Karpas-422 (cell line): ENCODE measurements around the gene RGPD4. TPM values are rescaled to one million over a fixed set of nuclear protein-coding genes. Genes with fewer than 3 reads are reported as not detected.
"Not testable (repeated sequence)": the region's sequence is repeated elsewhere in the genome, so short reads cannot be mapped to it uniquely, and the experiment has no call there.

Source experiments
- DNase-seq: peaks from one replicate; pipeline ENCODE4 v3.0.0-alpha.2; 2015
- H2AFZ ChIP-seq: fragments of 200-600 bp; sonication (generic); 2 replicates; pipeline ENCODE4 v1.6.1; 2014; ENCODE audit warnings: antibody characterized with exemption, low read length, mixed read lengths
- H3K27ac ChIP-seq: fragments of 200-600 bp; sonication (generic); 2 replicates; pipeline ENCODE4 v1.5.1; 2014; ENCODE audit warnings: mild to moderate bottlenecking, low read length, moderate library complexity
- H3K27me3 ChIP-seq: fragments of 200-600 bp; sonication (generic); 2 replicates; pipeline ENCODE4 v1.6.1; 2014; ENCODE audit warnings: low read length, mixed read lengths
- H3K36me3 ChIP-seq: fragments of 200-600 bp; sonication (generic); 2 replicates; pipeline ENCODE4 v1.6.1; 2014; ENCODE audit warnings: low read length, mixed read lengths; ENCODE audit not compliant: insufficient read depth
- H3K4me1 ChIP-seq: fragments of 200-600 bp; sonication (generic); 2 replicates; pipeline ENCODE4 v1.6.1; 2014; ENCODE audit warnings: mild to moderate bottlenecking, low read length, mixed read lengths
- H3K4me2 ChIP-seq: fragments of 200-600 bp; sonication (generic); 2 replicates; pipeline ENCODE4 v1.6.1; 2014; ENCODE audit warnings: low read length, low read depth, mild to moderate bottlenecking; ENCODE audit not compliant: poor library complexity, severe bottlenecking
- H3K4me3 ChIP-seq: fragments of 200-600 bp; sonication (generic); 2 replicates; pipeline ENCODE4 v1.5.1; 2014; ENCODE audit warnings: mild to moderate bottlenecking, antibody characterized with exemption, low read length, mixed read lengths
- H3K79me2 ChIP-seq: fragments of 200-600 bp; sonication (generic); 2 replicates; pipeline ENCODE4 v1.6.1; 2014; ENCODE audit warnings: mild to moderate bottlenecking, low read length, mixed read lengths
- H3K9ac ChIP-seq: fragments of 200-600 bp; sonication (generic); 2 replicates; pipeline ENCODE4 v1.6.0; 2014; ENCODE audit warnings: low read length
- H3K9me2 ChIP-seq: fragments of 200-600 bp; sonication (generic), shearing (Covaris generic); replicated peaks from 2 replicates; pipeline ENCODE4 v1.6.0; 2014; ENCODE audit warnings: mild to moderate bottlenecking, low read length, moderate library complexity; ENCODE audit not compliant: insufficient read depth
- H3K9me3 ChIP-seq: fragments of 300-700, 200-600 bp; sonication (generic); 2 replicates; pipeline ENCODE4 v1.6.1; 2014; ENCODE audit warnings: low read length, mixed read lengths
- H4K20me1 ChIP-seq: fragments of 200-600 bp; sonication (generic); 2 replicates; pipeline ENCODE4 v1.6.1; 2014; ENCODE audit warnings: mild to moderate bottlenecking, antibody characterized with exemption, low read length, low read depth; ENCODE audit not compliant: insufficient read depth
- total RNA-seq: library from RNA; depleted of rRNA; stranded (reverse); fragments of >200 nt; shearing (Covaris generic); gene quantifications from 2 replicates; pipeline ENCODE4 v1.2.3, GENCODE V29; 2014; ENCODE audit warnings: low replicate concordance; rRNA removed

RGPD4 gene
- total RNA-seq = not detected in 2 replicates

GRCh38 chr2:107826749-107827148, at the start of gene RGPD4:
TSS of gene RGPD4 (plus strand) at chr2:107826892. CDS start at chr2:107827014, 122 bp downstream.
- H3K36me3 ChIP-seq, H3K4me1 ChIP-seq, H3K27ac ChIP-seq, H3K79me2 ChIP-seq, H3K9me2 ChIP-seq, H3K9me3 ChIP-seq, H3K9ac ChIP-seq, H2AFZ ChIP-seq, H3K4me3 ChIP-seq, H3K4me2 ChIP-seq, H3K27me3 ChIP-seq, H4K20me1 ChIP-seq, DNase-seq: not testable (repeated sequence)

DNA sequence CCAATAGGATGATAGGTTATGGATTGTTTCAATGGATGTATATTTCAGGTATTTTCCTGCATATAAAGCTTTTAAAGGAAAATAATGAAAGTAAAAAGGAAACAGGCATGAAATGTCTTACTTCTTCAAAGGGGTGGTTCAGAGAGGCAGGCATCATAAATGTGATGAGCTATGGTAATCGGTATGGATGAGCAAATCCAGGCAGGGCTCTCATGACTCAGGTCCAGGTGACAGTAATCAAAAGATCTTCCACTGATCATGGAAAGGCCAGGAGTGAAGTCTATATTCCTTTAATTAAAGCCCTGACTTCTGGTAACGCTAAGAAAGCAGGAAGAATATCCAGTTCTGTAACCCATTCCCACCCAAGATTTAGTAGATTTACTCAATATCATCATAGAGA, 48.7 kb upstream of the RGPD4 start:
- no peak overlapping the region for H3K27ac ChIP-seq
- H3K9me2 ChIP-seq = no peaks in the 10 kb centered on the region
- peaks cover 18% of the 10 kb centered on the region for H3K4me1 ChIP-seq
- H3K9me3 ChIP-seq = no peaks in the 10 kb centered on the region
- H3K4me2 ChIP-seq = no peak overlapping the region
- H3K9ac ChIP-seq = no peak overlapping the region
- no peak overlapping the region for H2AFZ ChIP-seq
- H3K79me2 ChIP-seq = no peaks in the 10 kb centered on the region
- DNase-seq = no peak
- no peaks in the 10 kb centered on the region for H3K27me3 ChIP-seq
- no peak overlapping the region for H3K4me3 ChIP-seq
- no peaks in the 10 kb centered on the region for H3K36me3 ChIP-seq
- H4K20me1 ChIP-seq = no peaks in the 10 kb centered on the region

DNA sequence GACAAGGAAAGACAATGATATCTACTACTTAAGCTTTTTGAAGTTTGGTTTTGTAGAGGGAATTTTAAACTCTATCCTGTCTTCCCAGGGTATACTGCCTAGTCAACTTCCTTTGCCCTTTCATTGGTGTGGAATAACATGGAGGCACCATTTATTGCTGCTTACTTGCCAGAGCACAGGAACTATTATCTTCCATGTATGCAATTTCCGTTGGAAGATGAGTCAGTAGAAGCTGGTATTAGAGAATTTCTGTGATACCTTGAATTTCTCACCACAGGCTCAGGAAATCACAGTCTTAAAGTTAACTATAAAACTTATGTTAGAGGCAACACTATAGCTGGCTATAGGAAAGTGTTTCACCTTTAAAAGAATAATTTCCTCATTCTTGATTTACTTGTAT, 40.9 kb upstream of the RGPD4 start:
- no peak overlapping the region for H3K4me2 ChIP-seq
- no peak for DNase-seq
- H3K9me2 ChIP-seq = no peaks in the 10 kb centered on the region
- H3K36me3 ChIP-seq = no peaks in the 10 kb centered on the region
- no peak overlapping the region for H3K9ac ChIP-seq
- H2AFZ ChIP-seq = no peak overlapping the region
- no peaks in the 10 kb centered on the region for H4K20me1 ChIP-seq
- no peaks in the 10 kb centered on the region for H3K27me3 ChIP-seq
- H3K27ac ChIP-seq = no peak overlapping the region
- H3K4me1 ChIP-seq = no peaks in the 10 kb centered on the region
- no peak overlapping the region for H3K4me3 ChIP-seq
- H3K79me2 ChIP-seq = no peaks in the 10 kb centered on the region
- H3K9me3 ChIP-seq = no peaks in the 10 kb centered on the region

DNA sequence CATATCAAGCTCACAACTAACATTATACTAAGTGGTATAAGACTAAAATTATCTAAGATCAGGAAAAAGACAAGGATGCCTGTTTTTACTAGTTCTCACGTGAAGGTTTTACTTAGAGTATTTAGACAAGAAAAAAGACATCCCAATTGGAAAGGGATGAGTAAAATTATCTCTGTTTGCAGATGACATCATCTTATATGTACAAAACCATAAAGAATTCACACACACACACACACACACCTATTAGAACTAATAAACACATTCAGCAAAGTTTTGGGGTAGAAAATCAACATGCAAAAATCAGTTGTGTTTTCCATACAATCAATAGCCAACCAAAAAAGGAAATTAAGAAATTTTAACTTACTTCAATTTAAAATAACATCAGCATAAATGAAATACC, 35.9 kb upstream of the RGPD4 start:
- H4K20me1 ChIP-seq = no peaks in the 10 kb centered on the region
- H3K27me3 ChIP-seq = no peaks in the 10 kb centered on the region
- H3K9me3 ChIP-seq = no peaks in the 10 kb centered on the region
- no peak overlapping the region for H3K4me3 ChIP-seq
- peaks cover 5% of the 10 kb centered on the region; the same call in 1 of the 2 replicates for H3K4me1 ChIP-seq
- H3K79me2 ChIP-seq = no peaks in the 10 kb centered on the region
- H3K27ac ChIP-seq = no peak overlapping the region
- no peak for DNase-seq
- no peak overlapping the region for H3K4me2 ChIP-seq
- no peaks in the 10 kb centered on the region for H3K9me2 ChIP-seq
- H2AFZ ChIP-seq = no peak overlapping the region
- H3K36me3 ChIP-seq = no peaks in the 10 kb centered on the region
- no peak overlapping the region for H3K9ac ChIP-seq

- H3K27me3 ChIP-seq = no peaks in the 10 kb centered on the region
- H3K36me3 ChIP-seq = no peaks in the 10 kb centered on the region
- no peak for DNase-seq
- H3K9ac ChIP-seq = no peak overlapping the region
- H3K4me3 ChIP-seq = no peak overlapping the region
- no peaks in the 10 kb centered on the region for H3K4me1 ChIP-seq
- no peaks in the 10 kb centered on the region for H3K9me3 ChIP-seq
- H3K9me2 ChIP-seq = no peaks in the 10 kb centered on the region
- H3K79me2 ChIP-seq = no peaks in the 10 kb centered on the region
- no peak overlapping the region for H3K4me2 ChIP-seq
- no peaks in the 10 kb centered on the region for H4K20me1 ChIP-seq
- no peak overlapping the region for H3K27ac ChIP-seq
- H2AFZ ChIP-seq = no peak overlapping the region
Observed at GRCh38 chr2:107801498-107801897, 25.2 kb upstream of the RGPD4 start.

DNA sequence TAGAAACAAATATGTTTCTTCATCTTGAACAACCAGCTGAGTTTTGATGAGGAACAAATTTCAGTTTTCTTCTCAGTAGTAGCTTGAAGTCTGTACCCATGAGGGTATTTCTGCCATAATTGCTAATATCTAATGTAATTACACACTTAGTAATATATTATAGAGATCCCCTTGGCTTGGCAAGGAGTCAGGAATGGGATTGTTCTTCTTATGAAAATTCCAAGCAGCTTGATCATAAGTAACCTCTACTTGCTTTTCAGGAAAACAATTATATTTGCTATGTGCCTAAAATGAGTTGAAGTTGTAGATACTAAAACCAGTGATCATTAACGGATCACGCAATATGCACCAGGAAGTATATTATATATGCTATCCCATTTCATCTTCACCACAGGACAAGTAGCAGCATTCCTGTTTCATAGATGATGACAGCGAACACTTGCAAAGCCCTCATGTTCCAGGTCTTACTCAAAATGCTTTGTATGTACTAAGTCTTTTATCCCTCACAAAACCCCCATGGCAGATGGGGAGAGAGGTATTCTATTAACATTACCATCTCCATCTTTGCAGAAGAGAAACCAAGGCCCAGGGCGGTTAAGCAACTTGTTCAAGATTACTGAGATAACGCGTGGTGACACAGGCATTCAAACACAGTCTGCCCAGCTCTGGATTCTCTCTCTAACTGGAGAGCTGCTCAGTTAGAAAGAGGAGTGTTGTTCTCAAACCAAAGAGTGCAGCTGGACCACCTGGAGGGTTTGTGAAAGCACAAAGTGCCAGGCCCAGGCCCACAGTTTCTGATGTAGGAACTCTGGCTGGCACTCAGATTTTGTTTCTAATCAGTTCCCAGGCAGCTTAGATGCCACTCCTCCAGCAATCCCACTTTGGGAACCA, 21.8 kb upstream of the RGPD4 start:
- no peak for DNase-seq
- no peaks in the 10 kb centered on the region for H4K20me1 ChIP-seq
- no peak overlapping the region for H3K27ac ChIP-seq
- no peak overlapping the region for H3K9ac ChIP-seq
- no peaks in the 10 kb centered on the region for H3K9me3 ChIP-seq
- no peaks in the 10 kb centered on the region for H3K79me2 ChIP-seq
- peaks cover 9% of the 10 kb centered on the region for H3K4me1 ChIP-seq
- no peaks in the 10 kb centered on the region for H3K27me3 ChIP-seq
- H3K36me3 ChIP-seq = no peaks in the 10 kb centered on the region
- no peaks in the 10 kb centered on the region for H3K9me2 ChIP-seq
- no peak overlapping the region for H3K4me2 ChIP-seq
- H2AFZ ChIP-seq = no peak overlapping the region
- H3K4me3 ChIP-seq = no peak overlapping the region

DNA sequence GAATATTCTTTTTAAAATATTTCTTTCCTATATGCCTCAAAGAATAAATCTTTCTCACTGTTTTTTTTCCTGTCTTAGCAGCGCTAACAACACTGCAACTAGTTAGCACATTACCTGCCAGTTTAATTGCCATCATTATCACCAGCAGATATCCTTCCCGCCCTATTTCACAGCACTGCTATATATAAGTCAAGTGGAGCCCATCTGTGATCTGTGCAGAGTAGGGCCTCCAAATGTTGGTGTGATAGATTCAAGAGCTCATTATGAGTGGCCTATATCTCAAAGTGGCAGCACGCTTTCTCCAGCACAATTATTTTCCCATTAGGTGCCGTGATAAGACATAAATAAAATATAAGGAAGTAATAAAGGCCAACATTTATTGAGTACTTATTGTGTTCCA, 19.8 kb upstream of the RGPD4 start:
- Histone ChIP-seq H3K79me2 (no peaks in the 10 kb centered on the region), H3K4me3 (no peak overlapping the region), H3K36me3 (no peaks in the 10 kb centered on the region), H2AFZ (no peak overlapping the region), H3K4me2 (no peak overlapping the region), H3K9me3 (no peaks in the 10 kb centered on the region), H4K20me1 (no peaks in the 10 kb centered on the region), H3K9me2 (no peaks in the 10 kb centered on the region), H3K4me1 (peaks cover 24% of the 10 kb centered on the region), H3K27ac (no peak overlapping the region), H3K27me3 (no peaks in the 10 kb centered on the region), H3K9ac (no peak overlapping the region)
- no peak for DNase-seq

DNA sequence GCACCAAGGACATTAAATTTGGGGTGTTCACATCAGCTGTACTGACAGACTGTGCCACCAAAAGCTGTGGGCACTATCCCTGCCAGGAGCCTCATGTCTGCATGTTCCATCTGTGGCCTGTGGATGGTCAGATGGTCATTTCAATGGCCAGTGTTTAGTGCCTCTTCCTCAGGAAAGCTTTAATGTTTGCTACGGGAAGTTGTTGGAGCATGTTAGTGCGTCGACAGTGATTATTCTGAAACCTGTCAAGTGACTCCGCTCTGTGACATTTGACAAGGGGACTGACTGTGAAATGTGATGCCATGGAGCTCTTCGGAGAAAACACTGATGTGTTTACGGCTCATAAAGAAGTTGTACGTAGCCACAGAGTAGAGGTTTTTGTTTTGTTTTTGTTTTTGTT, 18.7 kb upstream of the RGPD4 start:
- Histone ChIP-seq H3K4me1 (peaks cover 24% of the 10 kb centered on the region), H3K9me2 (no peaks in the 10 kb centered on the region), H3K79me2 (no peaks in the 10 kb centered on the region), H3K4me2 (no peak overlapping the region), H4K20me1 (no peaks in the 10 kb centered on the region), H3K27me3 (no peaks in the 10 kb centered on the region), H3K9me3 (no peaks in the 10 kb centered on the region), H2AFZ (no peak overlapping the region), H3K27ac (no peak overlapping the region), H3K36me3 (no peaks in the 10 kb centered on the region), H3K9ac (no peak overlapping the region), H3K4me3 (no peak overlapping the region)
- DNase-seq = no peak
